Choroid plexus epithelial cell (primary cell): ENCODE data around the gene SLC25A51.

Experiments used
- DNase-seq: peaks from one replicate; pipeline ENCODE4 v3.0.0-alpha.2; 2010; ENCODE audit warnings: low read depth
- H3K4me3 ChIP-seq: 2 replicates; pipeline ENCODE4 v1.5.1; 2011; ENCODE audit warnings: low read depth, mild to moderate bottlenecking, control low read depth, low read length, moderate library complexity
- TF ChIP-seq, protein P1 (sequence below): conservative IDR thresholded peaks from 2 replicates; pipeline ENCODE4 v1.5.1; 2011; ENCODE audit warnings: low read depth, mild to moderate bottlenecking, control low read depth, inconsistent platforms, low read length, moderate library complexity

Gene SLC25A51, protein sequence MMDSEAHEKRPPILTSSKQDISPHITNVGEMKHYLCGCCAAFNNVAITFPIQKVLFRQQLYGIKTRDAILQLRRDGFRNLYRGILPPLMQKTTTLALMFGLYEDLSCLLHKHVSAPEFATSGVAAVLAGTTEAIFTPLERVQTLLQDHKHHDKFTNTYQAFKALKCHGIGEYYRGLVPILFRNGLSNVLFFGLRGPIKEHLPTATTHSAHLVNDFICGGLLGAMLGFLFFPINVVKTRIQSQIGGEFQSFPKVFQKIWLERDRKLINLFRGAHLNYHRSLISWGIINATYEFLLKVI

DNA sequence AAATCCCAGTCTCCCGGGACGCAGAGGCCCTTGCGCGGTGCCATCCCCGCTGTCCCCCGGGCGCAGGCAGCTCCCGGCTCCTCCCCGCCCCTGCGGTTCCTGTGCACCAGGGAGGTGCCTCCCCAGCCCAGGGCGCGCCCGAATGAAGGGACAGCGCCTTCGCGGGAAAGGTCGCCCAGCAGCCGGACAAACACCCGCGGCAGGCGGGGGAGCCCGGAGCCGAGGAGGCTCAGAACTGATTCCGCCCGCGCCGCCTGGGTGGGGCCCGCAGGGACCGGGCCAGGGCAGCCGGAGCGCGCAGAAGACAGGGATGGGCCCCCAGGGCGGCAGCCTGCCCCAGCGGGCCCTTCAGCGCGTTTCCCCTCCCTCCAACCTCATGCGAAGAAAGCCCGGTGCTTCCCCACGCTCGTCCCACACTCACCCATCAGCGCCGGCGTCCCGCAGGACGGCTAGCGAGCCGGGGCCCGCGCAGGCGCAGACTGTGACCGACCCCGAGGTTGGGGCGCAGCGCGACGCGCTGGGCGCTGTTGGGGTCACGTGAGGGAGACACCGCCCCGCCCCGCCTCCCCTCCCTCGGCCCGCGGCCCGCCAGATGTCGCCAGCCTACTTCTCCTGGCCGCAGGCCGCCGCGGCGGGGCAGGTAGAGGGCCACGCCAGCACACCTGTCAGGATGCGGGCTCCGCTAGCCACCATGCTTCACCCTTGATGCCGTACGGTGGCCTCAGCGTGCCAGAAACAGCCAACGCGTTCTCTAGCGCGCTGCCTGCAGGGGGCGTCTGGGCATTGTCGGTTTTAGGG is at the start of gene SLC25A51:
Gene SLC25A51 (minus strand): TSS at position 481 of the 798 bp plus-strand sequence. CDS start 15,577 bp downstream, outside the sequence.
- TF ChIP-seq, protein P1, sequence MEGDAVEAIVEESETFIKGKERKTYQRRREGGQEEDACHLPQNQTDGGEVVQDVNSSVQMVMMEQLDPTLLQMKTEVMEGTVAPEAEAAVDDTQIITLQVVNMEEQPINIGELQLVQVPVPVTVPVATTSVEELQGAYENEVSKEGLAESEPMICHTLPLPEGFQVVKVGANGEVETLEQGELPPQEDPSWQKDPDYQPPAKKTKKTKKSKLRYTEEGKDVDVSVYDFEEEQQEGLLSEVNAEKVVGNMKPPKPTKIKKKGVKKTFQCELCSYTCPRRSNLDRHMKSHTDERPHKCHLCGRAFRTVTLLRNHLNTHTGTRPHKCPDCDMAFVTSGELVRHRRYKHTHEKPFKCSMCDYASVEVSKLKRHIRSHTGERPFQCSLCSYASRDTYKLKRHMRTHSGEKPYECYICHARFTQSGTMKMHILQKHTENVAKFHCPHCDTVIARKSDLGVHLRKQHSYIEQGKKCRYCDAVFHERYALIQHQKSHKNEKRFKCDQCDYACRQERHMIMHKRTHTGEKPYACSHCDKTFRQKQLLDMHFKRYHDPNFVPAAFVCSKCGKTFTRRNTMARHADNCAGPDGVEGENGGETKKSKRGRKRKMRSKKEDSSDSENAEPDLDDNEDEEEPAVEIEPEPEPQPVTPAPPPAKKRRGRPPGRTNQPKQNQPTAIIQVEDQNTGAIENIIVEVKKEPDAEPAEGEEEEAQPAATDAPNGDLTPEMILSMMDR = peak; percentile 98
- DNase-seq = peak; percentile 95
- peak within 1 kb of the TSS; percentile 74 for H3K4me3 ChIP-seq

DNA sequence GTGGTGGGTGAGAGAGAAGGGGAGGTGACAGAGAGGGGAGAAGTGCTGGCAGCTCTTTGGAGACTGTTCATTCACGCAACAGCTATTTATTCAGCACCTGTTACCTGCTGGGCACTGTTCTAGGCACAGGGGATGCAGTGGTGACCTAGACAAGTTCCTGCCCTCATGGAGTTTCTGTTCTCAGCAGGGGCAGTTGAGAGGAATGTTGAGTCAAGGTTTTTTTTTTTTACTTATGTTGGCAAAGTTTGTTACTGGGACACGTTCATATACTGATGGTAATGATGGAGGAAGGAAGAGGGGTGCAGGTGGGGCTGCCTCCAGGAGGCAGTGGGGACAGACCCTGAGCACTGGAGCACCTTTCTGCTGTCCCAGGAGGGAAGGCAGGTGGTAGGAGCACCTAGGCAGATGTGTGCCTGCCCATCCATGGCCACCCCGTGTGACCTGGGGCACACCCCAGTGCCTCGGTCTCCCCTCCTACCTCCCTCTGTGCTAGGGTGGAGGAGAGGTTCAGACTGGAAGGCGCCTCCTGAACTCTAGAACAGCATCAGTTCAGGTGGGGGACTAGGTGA is 49.4 kb upstream of the SLC25A51 start:
- no peak overlapping the region for H3K4me3 ChIP-seq
- TF ChIP-seq, protein P1 = no peak
- no peak for DNase-seq

DNA sequence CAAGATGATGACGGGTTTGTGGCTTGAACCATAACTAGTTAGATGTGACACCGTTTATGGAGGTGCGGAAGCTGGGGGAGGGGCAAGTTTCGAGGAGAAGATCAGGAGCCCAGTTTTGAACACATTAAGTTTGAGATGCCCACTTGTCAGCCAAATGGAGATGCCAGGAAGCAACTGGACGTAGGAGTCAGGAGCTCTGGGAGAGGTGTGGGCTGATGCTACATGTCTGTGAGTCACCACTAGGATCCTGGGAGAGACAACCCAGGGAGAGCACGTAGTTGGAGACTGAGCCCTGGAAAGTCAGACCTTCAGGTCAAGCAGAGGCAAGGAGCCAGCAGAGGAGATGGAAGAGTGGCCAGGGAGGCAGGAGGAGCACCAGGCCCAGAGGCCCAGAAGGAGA is 48.8 kb upstream of the SLC25A51 start:
- peak; percentile 50 for DNase-seq
- H3K4me3 ChIP-seq = no peak overlapping the region
- TF ChIP-seq, protein P1 = no peak

DNA sequence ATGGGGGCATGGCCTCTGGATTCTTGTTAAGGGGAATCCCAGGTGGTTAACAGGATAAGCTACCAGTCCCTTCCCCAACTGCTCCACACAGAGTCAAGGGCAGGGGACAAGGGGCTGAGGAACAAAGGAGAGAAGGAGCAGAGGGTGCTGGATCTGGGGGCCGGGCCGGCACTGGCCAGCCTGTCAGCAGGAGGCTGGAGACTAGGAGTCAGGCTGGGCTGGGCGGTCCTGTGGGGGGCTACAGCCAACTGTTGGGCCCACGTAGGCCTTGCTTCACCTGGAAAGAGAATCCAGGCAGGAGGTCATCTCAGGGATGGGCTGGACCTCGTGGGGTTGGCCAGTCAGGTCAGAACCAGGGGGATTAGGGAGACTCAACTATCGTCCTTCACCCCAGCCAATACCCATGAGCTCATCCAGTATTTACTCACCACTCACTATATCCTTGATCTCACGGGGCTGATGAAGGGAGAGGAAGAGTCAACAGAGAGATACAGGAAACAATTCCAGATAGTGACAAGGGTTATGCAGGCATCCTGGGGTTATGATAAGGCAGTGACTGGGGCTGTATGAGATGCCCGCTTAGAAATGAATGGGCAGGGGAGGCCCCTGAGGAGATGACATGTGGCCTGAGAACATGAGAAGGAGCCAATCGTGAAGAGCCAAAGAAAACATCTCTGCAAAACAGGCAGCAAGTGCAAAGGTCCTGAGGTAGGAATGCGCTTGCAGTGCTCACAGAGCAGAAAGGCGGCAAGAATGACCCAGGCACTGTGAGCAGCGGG is 47.9 kb upstream of the SLC25A51 start:
- DNase-seq = peak; percentile 41
- H3K4me3 ChIP-seq = no peak overlapping the region
- TF ChIP-seq, protein P1 = no peak

DNA sequence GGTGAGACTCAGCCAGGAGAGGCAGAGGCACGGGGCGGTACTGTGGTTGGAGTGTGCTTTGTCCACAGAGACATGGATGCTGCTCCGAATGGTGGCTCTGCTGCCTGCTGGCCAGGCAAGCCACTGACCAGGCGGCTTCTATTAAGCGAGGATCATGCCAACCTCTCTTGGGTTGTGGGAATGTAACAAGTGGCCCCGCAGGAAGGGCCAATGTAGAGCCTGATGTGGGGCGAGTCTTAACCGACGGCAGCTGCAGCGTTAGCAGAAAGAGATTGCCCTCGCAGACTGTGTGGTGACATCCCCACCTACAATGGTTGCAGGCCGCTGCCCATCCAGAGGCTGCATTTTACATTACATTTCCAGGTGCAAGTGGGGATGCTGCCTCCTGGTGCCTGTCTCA is 46.6 kb upstream of the SLC25A51 start:
- TF ChIP-seq, protein P1 = no peak
- DNase-seq = no peak

DNA sequence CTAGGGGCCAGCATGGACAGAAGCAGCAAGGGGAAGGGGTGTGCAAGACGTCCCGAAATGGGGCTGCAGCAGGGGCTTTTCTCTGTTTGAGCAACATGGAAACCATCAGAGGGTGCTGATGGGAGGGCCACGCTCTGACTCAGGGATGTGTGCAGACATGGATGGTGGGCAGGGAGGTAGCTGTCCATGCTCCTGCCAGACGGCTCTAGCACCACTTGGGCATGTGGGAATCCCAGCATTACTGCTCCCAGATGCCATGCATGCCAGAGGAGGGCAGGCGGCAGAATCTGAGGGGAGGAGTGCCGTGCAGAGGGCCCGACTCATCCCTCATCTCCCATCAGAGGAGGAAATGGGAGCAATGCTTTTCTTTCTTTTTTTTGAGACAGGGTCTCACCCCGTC is 45.6 kb upstream of the SLC25A51 start:
- DNase-seq = no peak
- TF ChIP-seq, protein P1 = no peak
- no peak overlapping the region for H3K4me3 ChIP-seq

More for the DNA sequence above, 46.6 kb upstream of the SLC25A51 start:
- H3K4me3 ChIP-seq = no peak overlapping the region
